Measurements from ENCODE around the gene YPEL3.

YPEL3 gene

GRCh38 chr16:30065943-30066760, 29.9 kb downstream of the YPEL3 start (continued):
- TF ChIP-seq, protein P1, sequence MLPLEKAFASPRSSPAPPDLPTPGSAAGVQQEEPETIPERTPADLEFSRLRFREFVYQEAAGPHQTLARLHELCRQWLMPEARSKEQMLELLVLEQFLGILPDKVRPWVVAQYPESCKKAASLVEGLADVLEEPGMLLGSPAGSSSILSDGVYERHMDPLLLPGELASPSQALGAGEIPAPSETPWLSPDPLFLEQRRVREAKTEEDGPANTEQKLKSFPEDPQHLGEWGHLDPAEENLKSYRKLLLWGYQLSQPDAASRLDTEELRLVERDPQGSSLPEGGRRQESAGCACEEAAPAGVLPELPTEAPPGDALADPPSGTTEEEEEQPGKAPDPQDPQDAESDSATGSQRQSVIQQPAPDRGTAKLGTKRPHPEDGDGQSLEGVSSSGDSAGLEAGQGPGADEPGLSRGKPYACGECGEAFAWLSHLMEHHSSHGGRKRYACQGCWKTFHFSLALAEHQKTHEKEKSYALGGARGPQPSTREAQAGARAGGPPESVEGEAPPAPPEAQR (tag by site-specific recombination; IDR thresholded peaks at IDR 0.05): no peak
- TF ChIP-seq, protein P2, sequence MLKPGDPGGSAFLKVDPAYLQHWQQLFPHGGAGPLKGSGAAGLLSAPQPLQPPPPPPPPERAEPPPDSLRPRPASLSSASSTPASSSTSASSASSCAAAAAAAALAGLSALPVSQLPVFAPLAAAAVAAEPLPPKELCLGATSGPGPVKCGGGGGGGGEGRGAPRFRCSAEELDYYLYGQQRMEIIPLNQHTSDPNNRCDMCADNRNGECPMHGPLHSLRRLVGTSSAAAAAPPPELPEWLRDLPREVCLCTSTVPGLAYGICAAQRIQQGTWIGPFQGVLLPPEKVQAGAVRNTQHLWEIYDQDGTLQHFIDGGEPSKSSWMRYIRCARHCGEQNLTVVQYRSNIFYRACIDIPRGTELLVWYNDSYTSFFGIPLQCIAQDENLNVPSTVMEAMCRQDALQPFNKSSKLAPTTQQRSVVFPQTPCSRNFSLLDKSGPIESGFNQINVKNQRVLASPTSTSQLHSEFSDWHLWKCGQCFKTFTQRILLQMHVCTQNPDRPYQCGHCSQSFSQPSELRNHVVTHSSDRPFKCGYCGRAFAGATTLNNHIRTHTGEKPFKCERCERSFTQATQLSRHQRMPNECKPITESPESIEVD (tag by site-specific recombination; IDR thresholded peaks at IDR 0.05): no peak
- TF ChIP-seq ZNF610 (tag by site-specific recombination; IDR thresholded peaks at IDR 0.05; ENCODE audit: borderline replicate concordance): no peak
- TF ChIP-seq REST (tag by site-specific recombination; IDR thresholded peaks at IDR 0.05): 0 out of 2 replicates have a peak, but pooled peaks have one; percentile 25
- peak; percentile 35; the same call in 1 of the 2 replicates for TF ChIP-seq KLF7 (tag by site-specific recombination; IDR thresholded peaks at IDR 0.05; ENCODE audit: borderline replicate concordance)
- no peak for TF ChIP-seq ZNF341 (tag by site-specific recombination; IDR thresholded peaks at IDR 0.05; ENCODE audit: low read depth)
- 0 out of 2 replicates have a peak, but pooled peaks have one; percentile 76 for TF ChIP-seq ZNF785 (tag by site-specific recombination; IDR thresholded peaks at IDR 0.05)
- peak; percentile 47; the same call in 1 of the 2 replicates for TF ChIP-seq ZBTB7A (tag by site-specific recombination; IDR thresholded peaks at IDR 0.05; ENCODE audit: low read depth)
- no peak for TF ChIP-seq ZNF211 (tag by site-specific recombination; IDR thresholded peaks at IDR 0.05; ENCODE audit: low read depth)
- no peak for TF ChIP-seq ZNF560 (tag by site-specific recombination; IDR thresholded peaks at IDR 0.05; ENCODE audit: borderline replicate concordance)
- TF ChIP-seq, protein P3, sequence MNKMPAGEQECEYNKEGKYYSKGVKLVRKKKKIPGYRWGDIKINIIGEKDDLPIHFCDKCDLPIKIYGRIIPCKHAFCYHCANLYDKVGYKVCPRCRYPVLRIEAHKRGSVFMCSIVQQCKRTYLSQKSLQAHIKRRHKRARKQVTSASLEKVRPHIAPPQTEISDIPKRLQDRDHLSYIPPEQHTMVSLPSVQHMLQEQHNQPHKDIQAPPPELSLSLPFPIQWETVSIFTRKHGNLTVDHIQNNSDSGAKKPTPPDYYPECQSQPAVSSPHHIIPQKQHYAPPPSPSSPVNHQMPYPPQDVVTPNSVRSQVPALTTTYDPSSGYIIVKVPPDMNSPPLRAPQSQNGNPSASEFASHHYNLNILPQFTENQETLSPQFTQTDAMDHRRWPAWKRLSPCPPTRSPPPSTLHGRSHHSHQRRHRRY (tag by site-specific recombination; IDR thresholded peaks at IDR 0.05): no peak
- TF ChIP-seq TSHZ1 (tag by site-specific recombination; IDR thresholded peaks at IDR 0.05; ENCODE audit: borderline replicate concordance): no peak
- TF ChIP-seq ZBTB1 (tag by site-specific recombination; IDR thresholded peaks at IDR 0.05): no peak
- TF ChIP-seq ZSCAN23 (tag by site-specific recombination; IDR thresholded peaks at IDR 0.05): peak; percentile 39; the same call in 1 of the 2 replicates
- TF ChIP-seq HOXD13 (CRISPR knock-in tag; IDR thresholded peaks at IDR 0.05; ENCODE audit: borderline replicate concordance): no peak
- peak; percentile 38; the same call in 1 of the 2 replicates for TF ChIP-seq ZNF76 (tag by site-specific recombination; IDR thresholded peaks at IDR 0.05; ENCODE audit: borderline replicate concordance, low read depth)
- TF ChIP-seq ZBTB26 (tag by site-specific recombination; optimal IDR thresholded peaks at IDR 0.05): no peak
- TF ChIP-seq ZNF510 (tag by site-specific recombination; IDR thresholded peaks at IDR 0.05; ENCODE audit: insufficient replicate concordance): no peak
- TF ChIP-seq ZNF501 (tag by site-specific recombination; IDR thresholded peaks at IDR 0.05): peak; percentile 2; the same call in 1 of the 2 replicates
- peak; percentile 65 for TF ChIP-seq YY1 (tag by site-specific recombination; IDR thresholded peaks at IDR 0.05)
- TF ChIP-seq YY2 (tag by site-specific recombination; IDR thresholded peaks at IDR 0.05): peak; percentile 60

All from HEK293 (cell line).